H1 (cell line): Measurements from ENCODE around the gene RBBP8. TPM values are rescaled to one million over a fixed set of nuclear protein-coding genes. Genes with fewer than 3 reads are reported as not detected.

Experiments used
- CTCF ChIA-PET: fragments of 300-600 bp; sonication (Branson Sonifier 250); formaldehyde crosslinking; loops from one replicate; lab custom pipeline; 2021; ENCODE audit not compliant: partially characterized antibody; lab: Charles Lee
- POLR2A ChIA-PET: fragments of 300-600 bp; sonication (Branson Sonifier 250); formaldehyde crosslinking; loops from one replicate; lab custom pipeline; 2021; ENCODE audit warnings: inconsistent platforms; ENCODE audit not compliant: partially characterized antibody; lab: Charles Lee
- DNase-seq, 2 experiments: peaks; one replicate each; pipeline versions ENCODE4 v3.0.0 to v3.0.0-alpha.2; 2010 to 2022; ENCODE audit warnings: low spot score in 2 of 2, low read depth in 1 of 2, mixed read lengths in 1 of 2
- FAIRE-seq: peaks from 2 replicates; lab custom pipeline; 2011; peaks lifted over from hg19 to GRCh38; lab: Jason Lieb, UNC
- H2AFZ ChIP-seq: 2 replicates; pipeline ENCODE4 v1.8.1; 2012; ENCODE audit warnings: low read length, inconsistent platforms
- H2AK5ac ChIP-seq: 2 replicates; pipeline ENCODE4 v1.6.1; 2013; ENCODE audit warnings: low read depth, low read length
- H2BK120ac ChIP-seq: replicated peaks from 2 replicates; pipeline ENCODE3; 2013; ENCODE audit warnings: low read depth, low read length, inconsistent platforms
- H2BK12ac ChIP-seq: 2 replicates; pipeline ENCODE4 v1.6.1; 2013; ENCODE audit warnings: low read depth, low read length
- H2BK15ac ChIP-seq: 2 replicates; pipeline ENCODE4 v1.6.1; 2013; ENCODE audit warnings: low read length
- H2BK20ac ChIP-seq: 2 replicates; pipeline ENCODE4 v1.6.1; 2013; ENCODE audit warnings: low read length
- H2BK5ac ChIP-seq: 2 replicates; pipeline ENCODE4 v1.6.1; 2013; ENCODE audit warnings: low read depth, low read length
- H3K14ac ChIP-seq: 2 replicates; pipeline ENCODE4 v1.6.1; 2013; ENCODE audit warnings: inconsistent platforms; ENCODE audit not compliant: insufficient read length
- H3K18ac ChIP-seq: 2 replicates; pipeline ENCODE4 v1.6.1; 2013; ENCODE audit warnings: low read length; ENCODE audit errors: extremely low read depth
- H3K23ac ChIP-seq: 2 replicates; pipeline ENCODE4 v1.6.1; 2013; ENCODE audit warnings: inconsistent platforms; ENCODE audit not compliant: insufficient read length
- H3K23me2 ChIP-seq: 2 replicates; pipeline ENCODE4 v1.6.1; 2013; ENCODE audit warnings: low read depth, low read length
- H3K27ac ChIP-seq: 2 replicates; pipeline ENCODE4 v1.6.1; 2011; ENCODE audit warnings: low read depth, low read length, inconsistent platforms
- H3K27me3 ChIP-seq, 4 experiments: replicated peaks in 1 of 4; 1 replicate in 1 of 4; 2 replicates in 3 of 4; pipeline versions ENCODE4 v1.6.1 to v1.8.1; 2011 to 2013; ENCODE audit warnings: low read length in 3 of 4, mild to moderate bottlenecking in 3 of 4, inconsistent platforms in 2 of 4, mixed read lengths in 2 of 4, moderate library complexity in 1 of 4; ENCODE audit not compliant: control insufficient read depth in 3 of 4, insufficient read depth in 3 of 4; ENCODE audit errors: extremely low read depth in 1 of 4
- H3K36me3 ChIP-seq, 4 experiments: 2 replicates each; pipeline versions ENCODE4 v1.6.1 to v1.8.1; 2011 to 2013; ENCODE audit warnings: mild to moderate bottlenecking in 4 of 4, low read length in 3 of 4, moderate library complexity in 2 of 4, control low read depth in 1 of 4, inconsistent platforms in 1 of 4; ENCODE audit not compliant: insufficient read depth in 4 of 4, control insufficient read depth in 2 of 4
- H3K4ac ChIP-seq: replicated peaks from 2 replicates; pipeline ENCODE3; 2013; ENCODE audit warnings: low read length, low read depth, mixed read lengths, inconsistent platforms; ENCODE audit not compliant: insufficient read length
- H3K4me1 ChIP-seq, 4 experiments: replicated peaks in 1 of 4; 1 replicate in 1 of 4; 2 replicates in 3 of 4; pipeline versions ENCODE4 v1.6.1 to v1.8.1; 2011 to 2013; ENCODE audit warnings: low read length in 3 of 4, inconsistent platforms in 2 of 4, mixed read lengths in 1 of 4; ENCODE audit not compliant: insufficient read depth in 4 of 4, control insufficient read depth in 3 of 4
- H3K4me2 ChIP-seq, 2 experiments: 2 replicates each; pipeline versions ENCODE4 v1.6.1 to v1.8.1; 2011 to 2013; ENCODE audit warnings: low read depth in 2 of 2, low read length in 2 of 2, control low read depth in 1 of 2, inconsistent platforms in 1 of 2, mild to moderate bottlenecking in 1 of 2; ENCODE audit not compliant: insufficient read depth in 1 of 2
- H3K4me3 ChIP-seq, 4 experiments: fragments of 200-600, 300-600 bp in 1 of 4; sonication (generic), shearing (Covaris generic), sonication (Bioruptor Twin) in 1 of 4; 2 replicates each; pipeline versions ENCODE4 v1.5.1 to v1.8.1; 2011 to 2016; ENCODE audit warnings: low read length in 4 of 4, low read depth in 3 of 4, control low read depth in 2 of 4, inconsistent platforms in 2 of 4, mild to moderate bottlenecking in 2 of 4, mixed read lengths in 1 of 4, moderate library complexity in 1 of 4; ENCODE audit not compliant: insufficient read depth in 2 of 4; ENCODE audit errors: extremely low read depth in 1 of 4
- H3K56ac ChIP-seq: replicated peaks from 2 replicates; pipeline ENCODE3; 2013; ENCODE audit warnings: low read depth, mild to moderate bottlenecking, mixed read lengths, low read length, inconsistent platforms; ENCODE audit not compliant: insufficient read length
- H3K79me1 ChIP-seq: 2 replicates; pipeline ENCODE4 v1.6.1; 2013; ENCODE audit warnings: low read depth, low read length, control low read depth
- H3K79me2 ChIP-seq, 2 experiments: 2 replicates each; pipeline versions ENCODE4 v1.6.1 to v1.8.1; 2012 to 2013; ENCODE audit warnings: low read length in 2 of 2, mild to moderate bottlenecking in 2 of 2, inconsistent platforms in 1 of 2; ENCODE audit not compliant: insufficient read depth in 2 of 2, control insufficient read depth in 1 of 2
- H3K9ac ChIP-seq, 4 experiments: replicated peaks in 1 of 4; 1 replicate in 1 of 4; 2 replicates in 3 of 4; pipeline versions ENCODE4 v1.6.1 to v1.8.1; 2011 to 2013; ENCODE audit warnings: low read depth in 3 of 4, low read length in 3 of 4, control low read depth in 2 of 4, mild to moderate bottlenecking in 2 of 4, moderate library complexity in 2 of 4, inconsistent platforms in 1 of 4; ENCODE audit errors: extremely low read depth in 1 of 4
- H3K9me3 ChIP-seq, 2 experiments: 2 replicates each; pipeline versions ENCODE4 v1.6.1 to v1.8.1; 2012 to 2013; ENCODE audit warnings: mild to moderate bottlenecking in 2 of 2, moderate library complexity in 2 of 2, control low read depth in 1 of 2, inconsistent platforms in 1 of 2, low read depth in 1 of 2, low read length in 1 of 2, mixed read lengths in 1 of 2; ENCODE audit not compliant: insufficient read depth in 2 of 2
- H4K20me1 ChIP-seq, 2 experiments: replicated peaks in 1 of 2; 2 replicates each; pipeline versions ENCODE3 to v1.8.1; 2011 to 2013; ENCODE audit warnings: inconsistent platforms in 2 of 2, low read length in 2 of 2, mild to moderate bottlenecking in 1 of 2; ENCODE audit not compliant: insufficient read depth in 2 of 2, control insufficient read depth in 1 of 2
- H4K5ac ChIP-seq: 2 replicates; pipeline ENCODE4 v1.6.1; 2013; ENCODE audit warnings: low read length, low read depth, mixed read lengths, inconsistent platforms; ENCODE audit not compliant: insufficient read length
- H4K8ac ChIP-seq: 2 replicates; pipeline ENCODE4 v1.8.0; 2013; ENCODE audit warnings: mild to moderate bottlenecking, moderate library complexity, low read length, inconsistent platforms; ENCODE audit not compliant: insufficient read depth; ENCODE audit errors: extremely low read depth
- H4K91ac ChIP-seq: replicated peaks from 2 replicates; pipeline ENCODE3; 2013; ENCODE audit warnings: low read length, mixed read lengths, inconsistent platforms; ENCODE audit not compliant: insufficient read length
- JUND ChIP-seq: IDR thresholded peaks from 2 replicates; pipeline ENCODE4 v1.6.1; 2011; ENCODE audit warnings: mild to moderate bottlenecking, improper control_type of control experiment, low read length
- KDM5A ChIP-seq: fragments of 200-600 bp; IDR thresholded peaks from 2 replicates; pipeline ENCODE4 v1.7.1; 2012; ENCODE audit warnings: mild to moderate bottlenecking, low read length, inconsistent platforms, mixed read lengths
- NANOG ChIP-seq: IDR thresholded peaks from 2 replicates; pipeline ENCODE4 v1.6.1; 2011; ENCODE audit warnings: low read length, low read depth, mild to moderate bottlenecking, inconsistent platforms; ENCODE audit not compliant: insufficient read depth, poor library complexity, severe bottlenecking
- RBBP5 ChIP-seq: IDR thresholded peaks from 2 replicates; pipeline ENCODE4 v1.7.1; 2012; ENCODE audit warnings: low read depth, mild to moderate bottlenecking, inconsistent platforms, low read length, moderate library complexity, borderline replicate concordance
- RFX5 ChIP-seq: IDR thresholded peaks from 2 replicates; pipeline ENCODE4 v1.6.1; 2011; ENCODE audit warnings: low read depth, low read length, improper control_type of control experiment, borderline replicate concordance
- SIX5 ChIP-seq: IDR thresholded peaks from 2 replicates; pipeline ENCODE4 v1.6.1; 2011; ENCODE audit warnings: mild to moderate bottlenecking, low read depth, low read length
- WGBS, 2 experiments: shearing (Covaris generic) in 1 of 2; methylation state at CpG; one replicate each; pipeline versions ENCODE4 v1.1.6 to v1.1.7; 2013 to 2015; ENCODE audit warnings: low lambda C conversion rate in 2 of 2, mixed read lengths in 2 of 2, inconsistent platforms in 1 of 2, low coverage in 1 of 2, missing lambda C conversion rate in 1 of 2; ENCODE audit not compliant: insufficient replicate concordance in 2 of 2, insufficient coverage in 1 of 2, insufficient read length in 1 of 2; ENCODE audit errors: extremely low coverage in 1 of 2, missing lambda C conversion rate in 1 of 2; 5-methylcytosine and 5-hydroxymethylcytosine counted together
- polyA plus RNA-seq, 7 experiments: library from polyadenylated mRNA; depleted of rRNA in 3 of 7; stranded (reverse) in 5 of 7; unstranded in 2 of 7; fragments of >200 nt in 5 of 7; fragments of 200-250 nt in 2 of 7; gene quantifications; 1 replicate in 5 of 7; 2 replicates in 1 of 7; 4 replicates in 1 of 7; pipeline versions ENCODE4 v1.2.1 to v1.2.3, GENCODE V29; 2011 to 2013; ENCODE audit warnings: missing spikeins in 2 of 7, mixed read lengths in 2 of 7
- total RNA-seq: library from RNA; stranded (reverse); fragmentation: NEBNext Ultra II Directional; extraction: Animal tissue kit (Norgen Biotek cat#: 25700); gene quantifications from 2 replicates; pipeline ENCODE4 v1.2.1, GENCODE V29; 2021

Gene RBBP8
- total and polyA plus RNA-seq, 2 of the 8 experiments (the other 6 are each of a cell fraction or from before 2014, with no cell fraction given): 16.1 to 65.8 TPM

GRCh38 chr18:22926454-22926853 lies 6.7 kb upstream of the RBBP8 start:
- no peak overlapping the region for H2BK15ac ChIP-seq
- no peak overlapping the region for H2BK5ac ChIP-seq
- H3K4me1 ChIP-seq: no peaks in the 10 kb centered on the region
- no peak overlapping the region for H4K5ac ChIP-seq
- no peaks in the 10 kb centered on the region for H3K9me3 ChIP-seq
- H3K27me3 ChIP-seq: no peaks in the 10 kb centered on the region
- H2AK5ac ChIP-seq: no peak overlapping the region
- no peak overlapping the region for H2BK20ac ChIP-seq
- WGBS, 2 experiments: 92% methylated on average over 4 of the region's 4 CpGs; no CpG with 5 or more reads in 1 of the 2 experiments
- no peaks in the 10 kb centered on the region for H3K36me3 ChIP-seq
- H3K56ac ChIP-seq: no peak overlapping the region
- no peaks in the 10 kb centered on the region for H3K79me2 ChIP-seq
- no peak for FAIRE-seq
- H3K27ac ChIP-seq: no peak overlapping the region
- no peak overlapping the region for H2BK120ac ChIP-seq
- CTCF ChIA-PET: interaction anchor here (1.2 kb wide), 1 partner anchor 112 kb away, joined by 3 read pairs; no protein-coding TSS in a partner anchor
- H3K9ac ChIP-seq: no peak overlapping the region
- H3K23me2 ChIP-seq: no peaks in the 10 kb centered on the region; the same call in 1 of the 2 replicates
- H3K4ac ChIP-seq: no peak overlapping the region
- POLR2A ChIA-PET: interaction anchor here (0.8 kb wide), 1 partner anchor 836 kb away, joined by 3 read pairs; no protein-coding TSS in a partner anchor
- no peak overlapping the region for H2AFZ ChIP-seq
- no peak overlapping the region for H4K8ac ChIP-seq
- H3K23ac ChIP-seq: no peak overlapping the region
- no peak overlapping the region for H2BK12ac ChIP-seq
- H3K79me1 ChIP-seq: no peaks in the 10 kb centered on the region
- H4K91ac ChIP-seq: no peak overlapping the region
- no peaks in the 10 kb centered on the region for H4K20me1 ChIP-seq
- no peak overlapping the region for H3K14ac ChIP-seq
- H3K18ac ChIP-seq: no peak overlapping the region
- H3K4me2 ChIP-seq: no peak overlapping the region
- TF ChIP-seq KDM5A: no peak
- no peak for TF ChIP-seq RFX5
- TF ChIP-seq JUND: no peak
- TF ChIP-seq SIX5: no peak
- TF ChIP-seq RBBP5: no peak
- TF ChIP-seq NANOG: no peak
- no peak for DNase-seq
- no peak overlapping the region for H3K4me3 ChIP-seq
